AG10803 (cell line): ENCODE results near the gene LRRN2.

ENCODE experiments used
- DNase-seq: peaks from one replicate; pipeline ENCODE4 v3.0.0; 2010; ENCODE audit warnings: low read depth
- H3K4me3 ChIP-seq: 2 replicates; pipeline ENCODE4 v1.5.1; 2011; ENCODE audit warnings: mild to moderate bottlenecking, low read length, control low read depth
- CTCF ChIP-seq: conservative IDR thresholded peaks from 2 replicates; pipeline ENCODE4 v1.5.1; 2011; ENCODE audit warnings: mild to moderate bottlenecking, low read length, control low read depth, inconsistent platforms

The LRRN2 gene

GRCh38 chr1:204685236-204686006 is at the start of gene LRRN2:
LRRN2 (minus strand) TSS chr1:204685738; CDS start chr1:204619992, 65,746 bp downstream.
- H3K4me3 ChIP-seq = no peak within 1 kb of the TSS
- DNase-seq = no peak
- no peak for TF ChIP-seq CTCF

GRCh38 chr1:204735042-204735441 is 49.5 kb upstream of the LRRN2 start:
- no peak overlapping the region for H3K4me3 ChIP-seq
- no peak for DNase-seq
- no peak for TF ChIP-seq CTCF

- TF ChIP-seq CTCF = no peak
- no peak overlapping the region for H3K4me3 ChIP-seq
- no peak for DNase-seq
These were observed 48.5 kb upstream of the LRRN2 start for GRCh38 chr1:204733869-204734596.

- TF ChIP-seq CTCF = no peak
- no peak overlapping the region for H3K4me3 ChIP-seq
- no peak for DNase-seq
These were observed 47.8 kb upstream of the LRRN2 start for GRCh38 chr1:204733289-204733688.

GRCh38 chr1:204731985-204732575 is 46.5 kb upstream of the LRRN2 start:
- no peak overlapping the region for H3K4me3 ChIP-seq
- no peak for DNase-seq
- TF ChIP-seq CTCF = no peak

- DNase-seq = no peak
- TF ChIP-seq CTCF = no peak
- H3K4me3 ChIP-seq = no peak overlapping the region
These were observed 46.0 kb upstream of the LRRN2 start for GRCh38 chr1:204731509-204731908.
